ENCODE measurements around the gene PTGES. TPM values are rescaled to one million over a fixed set of nuclear protein-coding genes. Genes with fewer than 3 reads are reported as not detected.
"Not testable (repeated sequence)": the region's sequence is repeated elsewhere in the genome, so short reads cannot be mapped to it uniquely, and the experiment has no call there.

Gene PTGES, protein sequence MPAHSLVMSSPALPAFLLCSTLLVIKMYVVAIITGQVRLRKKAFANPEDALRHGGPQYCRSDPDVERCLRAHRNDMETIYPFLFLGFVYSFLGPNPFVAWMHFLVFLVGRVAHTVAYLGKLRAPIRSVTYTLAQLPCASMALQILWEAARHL
- 5.9 TPM for polyA plus RNA-seq (2013, experiment 1 of 2; ENCODE audit: insufficient read length)
- polyA plus RNA-seq (2013, experiment 2 of 2; ENCODE audit: insufficient read length): 6.3 TPM

DNA sequence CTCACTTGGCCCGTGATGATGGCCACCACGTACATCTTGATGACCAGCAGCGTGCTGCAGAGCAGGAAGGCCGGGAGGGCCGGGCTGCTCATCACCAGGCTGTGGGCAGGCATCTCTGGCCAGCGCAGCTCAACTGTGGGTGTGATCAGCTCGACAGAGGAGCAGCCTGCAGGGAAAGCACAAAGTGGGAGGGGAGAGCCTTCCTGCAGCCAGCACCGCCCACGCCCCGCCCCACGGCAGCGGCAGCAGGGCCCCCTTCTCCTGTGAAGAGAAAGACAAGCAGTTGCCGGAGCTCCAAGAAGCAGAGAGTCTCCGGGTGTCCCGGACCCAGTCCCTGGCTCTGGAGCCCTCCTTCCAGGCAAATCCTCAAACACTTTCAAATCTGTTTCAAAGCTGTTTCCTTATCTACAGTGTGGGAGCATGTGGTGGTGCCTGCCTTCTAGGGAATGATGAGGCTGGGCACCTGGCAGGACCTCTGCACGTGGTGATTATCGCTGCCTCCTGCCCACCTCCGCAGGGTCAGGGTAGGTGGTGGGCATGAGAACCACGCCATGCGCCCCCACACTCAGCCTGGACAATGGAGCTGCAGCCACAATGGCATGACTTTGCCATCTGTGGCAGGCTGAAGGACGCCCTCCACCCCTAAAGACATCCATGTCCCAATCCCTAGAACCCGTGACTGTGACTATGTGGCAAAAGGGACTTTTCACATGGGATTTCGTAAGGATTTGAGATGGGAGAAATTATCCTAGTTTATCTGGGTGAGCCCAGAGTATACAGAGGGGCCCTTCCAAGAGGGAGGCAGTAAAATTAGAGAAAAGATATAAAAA is at the start of gene PTGES:
Gene PTGES (minus strand): TSS at position 143 of the 830 bp plus-strand sequence. CDS start 30 bp downstream, at position 113.
- DNase-seq: peak; percentile 82

DNA sequence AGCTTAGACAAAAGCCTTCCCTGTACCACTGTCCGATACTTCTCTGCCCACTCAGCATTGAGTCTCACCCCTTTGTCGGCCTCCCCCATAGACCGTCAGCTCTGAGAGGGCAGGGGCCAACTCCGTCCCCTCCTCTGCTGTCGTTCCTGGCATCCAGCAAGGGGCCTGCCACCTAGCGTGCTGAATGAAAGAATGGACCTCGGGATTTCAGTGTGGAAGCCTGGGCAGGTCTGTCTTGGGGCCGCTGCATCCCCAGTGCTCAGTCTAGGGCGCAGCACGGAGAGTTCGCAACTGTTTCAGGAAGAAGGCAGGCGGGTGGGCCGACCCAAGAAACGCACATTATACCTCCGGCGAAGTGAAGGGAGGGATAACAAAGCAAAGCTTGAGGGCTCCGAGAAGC is 48.7 kb upstream of the PTGES start:
- DNase-seq: no peak

DNA sequence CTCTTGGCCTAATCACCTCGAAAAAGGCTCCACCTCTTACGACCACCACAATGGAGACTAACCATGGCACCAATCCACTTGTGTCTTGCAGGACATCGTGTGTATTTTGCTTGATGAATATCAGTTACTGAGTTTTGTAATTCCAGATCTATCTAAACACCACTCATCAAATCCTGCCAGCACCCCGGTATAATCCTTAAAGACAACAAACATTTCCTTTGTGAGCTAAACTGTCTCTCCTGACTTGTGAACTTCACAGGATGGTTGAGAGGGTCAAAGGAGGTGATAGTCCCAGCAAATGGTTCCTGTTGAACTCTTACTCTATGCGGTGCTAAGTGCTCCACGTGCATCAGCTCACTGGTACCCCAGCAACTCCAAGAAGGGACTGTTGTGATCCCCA is 46.1 kb upstream of the PTGES start:
- DNase-seq: no peak

DNA sequence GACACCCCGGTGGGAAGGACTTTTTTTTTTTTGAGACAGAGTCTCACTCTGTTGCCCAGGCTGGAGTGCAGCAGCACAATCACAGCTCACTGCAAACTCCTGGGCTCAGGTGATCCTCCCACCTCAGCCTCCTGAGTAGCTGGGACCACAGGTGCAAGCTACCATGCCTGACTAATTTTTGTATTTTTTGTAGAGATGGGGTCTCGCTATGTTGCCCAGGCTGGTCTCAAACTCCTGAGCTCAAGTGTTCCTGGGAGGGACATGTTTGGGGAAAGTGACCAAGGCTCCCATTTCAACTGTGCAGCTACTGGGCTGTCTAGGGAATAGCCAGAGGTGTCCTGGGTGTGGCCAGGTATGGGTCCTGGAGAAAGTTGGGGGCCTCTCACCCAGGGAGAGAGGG is 43.2 kb upstream of the PTGES start:
- DNase-seq: not testable (repeated sequence)

DNA sequence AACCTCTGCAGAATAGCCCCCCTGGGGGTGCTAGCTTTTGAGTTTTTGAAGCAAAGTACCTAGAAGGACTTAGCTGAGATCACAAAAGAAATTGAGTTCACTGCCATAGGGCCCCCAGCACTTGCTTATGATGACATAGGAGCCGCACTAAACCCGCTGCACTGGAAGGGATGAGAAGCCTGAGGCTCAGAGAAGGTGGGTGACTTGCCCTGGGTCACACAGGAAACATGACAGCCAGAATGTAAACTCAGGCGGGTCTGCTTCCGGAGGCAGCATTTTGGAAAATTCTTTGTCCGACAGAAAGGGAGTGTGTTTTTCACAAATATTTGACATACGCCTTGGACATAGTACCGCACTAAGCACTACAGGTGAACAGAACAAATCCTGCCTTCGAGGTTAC is 41.7 kb upstream of the PTGES start:
- no peak for DNase-seq

DNA sequence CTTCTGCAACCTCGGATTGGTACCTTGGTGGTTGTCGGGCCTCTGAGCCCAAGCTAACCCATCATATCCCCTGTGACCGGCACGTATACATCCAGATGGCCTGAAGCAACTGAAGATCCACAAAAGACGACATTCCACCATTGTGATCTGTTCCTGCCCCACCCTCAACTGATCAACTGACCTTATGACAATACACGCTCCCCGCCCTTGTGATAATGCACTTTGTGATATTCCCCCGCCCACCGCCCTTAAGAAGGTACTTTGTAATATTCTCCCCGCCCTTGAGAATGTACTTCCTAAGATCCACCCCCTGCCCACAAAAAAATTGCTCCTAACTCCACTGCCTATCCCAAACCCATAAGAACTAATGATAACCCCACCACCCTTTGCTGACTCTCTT is 33.6 kb upstream of the PTGES start:
- DNase-seq: no peak

DNA sequence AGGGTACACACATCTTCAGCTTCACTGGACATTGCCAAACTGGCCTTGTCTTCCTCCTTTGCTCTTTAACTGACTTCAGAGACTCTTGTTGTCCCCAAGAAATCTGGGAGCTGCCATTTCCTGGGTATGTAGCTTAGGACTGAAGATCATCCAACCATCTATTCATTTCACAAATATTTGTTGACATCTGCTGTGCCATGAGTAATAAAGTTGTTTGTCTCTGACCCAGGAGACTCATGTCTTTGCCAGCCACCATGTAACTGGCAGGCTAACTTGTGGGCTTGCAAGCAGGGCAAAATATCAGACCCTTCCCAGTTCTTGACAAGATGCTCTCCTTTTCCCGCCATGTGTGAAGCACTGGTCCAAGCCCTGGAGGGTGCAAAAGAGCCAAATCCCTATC is 33.0 kb upstream of the PTGES start:
- DNase-seq: no peak

DNA sequence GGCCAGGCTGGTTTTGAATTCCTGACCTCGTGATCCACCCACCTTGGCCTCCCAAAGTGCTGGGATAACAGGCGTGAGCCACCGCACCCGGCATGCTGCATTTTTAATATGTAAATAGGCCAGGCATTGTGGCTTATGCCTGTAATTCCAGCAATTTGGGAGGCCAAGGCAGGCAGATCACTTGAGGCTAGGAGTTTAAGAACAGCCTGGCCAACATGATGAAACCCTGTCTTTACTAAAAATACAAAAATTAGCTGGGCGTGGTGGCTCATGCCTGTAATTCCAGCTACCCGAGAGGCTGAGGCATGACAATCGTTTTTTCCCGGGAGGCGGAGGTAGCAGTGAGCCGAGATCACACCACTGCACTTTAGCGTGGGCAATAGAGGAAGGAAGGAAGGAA is 32.1 kb upstream of the PTGES start:
- DNase-seq: not testable (repeated sequence)

DNA sequence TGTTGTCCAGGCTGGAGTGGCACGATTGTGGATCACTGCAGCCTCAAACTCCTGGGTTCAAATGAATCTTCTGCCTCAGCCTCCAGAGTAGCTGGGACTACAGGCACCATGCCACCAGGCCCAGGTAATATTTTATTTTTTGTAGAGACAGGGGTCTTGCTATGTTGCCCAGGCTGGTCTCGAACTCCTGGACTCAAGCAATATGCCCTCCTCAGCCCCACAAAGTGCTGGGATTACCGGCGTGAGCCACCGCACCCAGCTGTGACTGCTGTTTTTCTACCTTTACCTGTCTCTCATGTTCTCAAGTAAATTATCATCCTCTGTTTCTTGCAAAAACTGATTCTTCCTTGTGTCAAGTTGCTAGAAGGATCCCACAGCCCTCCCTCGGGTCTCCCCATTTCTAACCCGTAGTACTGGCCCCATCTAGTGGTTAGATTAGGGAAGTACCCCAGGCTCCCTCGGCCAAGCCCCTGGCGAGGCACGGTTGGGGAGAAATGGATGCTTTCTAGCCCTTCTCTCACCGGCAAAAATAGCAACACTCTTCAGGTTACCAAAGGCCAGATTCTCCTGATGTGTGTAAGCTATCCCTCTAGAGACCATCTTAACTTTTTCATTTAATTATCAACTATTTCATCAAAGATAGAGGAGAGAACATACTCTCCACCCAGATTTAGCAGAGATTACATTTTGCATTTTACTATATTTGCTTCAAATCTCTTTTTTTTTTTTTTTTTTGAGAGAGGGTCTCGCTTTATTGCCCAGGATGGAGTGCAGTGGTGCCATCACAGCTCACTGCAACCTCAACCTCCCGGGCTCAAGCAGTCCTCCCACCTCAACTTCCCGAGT is 30.9 kb upstream of the PTGES start:
- peak; percentile 67 for DNase-seq

DNA sequence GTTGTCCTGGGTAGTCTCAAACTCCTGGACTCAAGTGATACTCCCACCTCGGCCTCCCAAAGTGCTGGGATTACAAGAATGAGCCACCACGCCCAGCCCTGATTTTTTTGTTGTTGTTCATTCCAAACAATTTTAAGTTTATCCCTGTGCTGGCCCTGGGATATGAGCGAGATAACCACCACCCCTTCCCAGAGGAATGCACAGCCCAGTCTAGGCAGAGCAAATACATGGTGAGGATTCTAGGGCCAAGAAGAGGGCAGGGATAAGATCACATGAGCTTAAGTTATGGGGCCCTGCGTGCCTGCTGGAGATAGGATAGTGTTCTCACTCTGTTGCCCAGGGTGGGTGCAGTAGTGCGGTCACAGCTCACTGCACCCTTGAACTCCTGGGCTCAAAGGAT is 29.1 kb upstream of the PTGES start:
- peak; percentile 65 for DNase-seq

DNA sequence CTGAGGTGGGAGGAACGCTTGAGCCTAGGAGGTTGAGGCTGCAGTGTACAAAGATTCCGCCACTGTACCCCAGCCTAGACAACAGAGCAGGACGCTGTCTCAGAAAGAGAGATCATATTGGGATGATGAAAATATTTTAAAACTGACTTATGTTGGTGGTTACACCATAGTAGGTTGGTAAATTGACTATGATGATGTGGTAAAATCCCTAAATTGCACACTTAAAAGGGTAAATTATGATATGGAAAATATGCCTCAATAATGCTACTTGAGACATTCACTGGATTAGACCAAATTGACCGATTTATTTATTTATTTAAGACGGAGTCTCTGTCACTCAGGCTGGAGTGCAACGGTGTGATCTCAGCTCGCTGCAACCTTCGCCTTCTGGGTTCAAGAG is 28.3 kb upstream of the PTGES start:
- DNase-seq: no peak

DNA sequence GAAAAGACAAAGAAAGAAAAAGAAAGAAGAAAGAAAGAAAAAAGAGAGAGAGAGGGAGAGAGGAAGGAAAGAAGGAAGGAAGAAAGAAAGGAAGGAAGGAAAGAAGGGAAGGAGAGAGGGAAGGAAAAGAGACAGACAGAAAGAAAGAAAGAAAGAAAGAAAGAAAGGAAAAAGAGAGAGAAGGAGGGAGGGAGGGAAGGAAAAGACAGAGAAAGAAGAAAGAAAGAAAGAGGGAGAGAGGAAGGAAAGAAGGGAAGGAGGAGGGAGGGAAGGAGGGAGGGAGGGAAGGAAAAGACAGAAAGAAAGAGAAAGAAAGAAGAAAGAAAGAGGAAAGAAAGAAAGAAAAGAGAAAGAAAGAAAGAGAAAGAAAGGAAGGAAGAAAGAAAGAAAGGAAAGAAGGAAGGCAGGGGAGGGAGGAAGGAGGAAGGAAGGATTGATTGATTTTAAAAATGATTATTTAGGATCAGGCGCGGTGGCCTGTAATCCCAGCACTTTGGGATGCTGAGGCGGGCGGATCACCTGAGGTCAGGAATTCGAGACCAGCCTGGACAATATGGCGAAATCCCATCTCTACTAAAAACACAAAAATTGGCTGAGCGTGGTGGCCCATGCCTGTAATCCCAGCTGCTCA is 26.8 kb upstream of the PTGES start:
- DNase-seq: no peak

DNA sequence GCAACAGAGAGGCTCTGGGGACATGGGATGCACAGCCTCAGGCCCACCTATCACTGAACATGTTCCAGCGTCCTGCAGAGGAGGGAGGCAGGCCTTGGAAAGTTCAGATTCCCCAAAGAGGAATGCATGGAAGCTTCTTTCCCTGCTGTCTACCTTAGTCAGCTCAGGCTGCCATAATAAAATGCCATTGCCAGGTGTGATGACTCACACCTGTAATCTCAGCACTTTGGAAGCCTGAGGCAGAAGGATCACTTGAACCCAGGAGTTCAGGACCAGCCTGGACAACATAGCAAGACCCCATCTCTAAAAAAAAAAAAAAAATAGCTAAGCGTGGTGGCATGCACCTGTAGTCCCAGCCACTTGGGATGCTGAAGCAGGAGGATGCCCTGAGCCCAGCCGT is 25.6 kb upstream of the PTGES start:
- DNase-seq: no peak

DNA sequence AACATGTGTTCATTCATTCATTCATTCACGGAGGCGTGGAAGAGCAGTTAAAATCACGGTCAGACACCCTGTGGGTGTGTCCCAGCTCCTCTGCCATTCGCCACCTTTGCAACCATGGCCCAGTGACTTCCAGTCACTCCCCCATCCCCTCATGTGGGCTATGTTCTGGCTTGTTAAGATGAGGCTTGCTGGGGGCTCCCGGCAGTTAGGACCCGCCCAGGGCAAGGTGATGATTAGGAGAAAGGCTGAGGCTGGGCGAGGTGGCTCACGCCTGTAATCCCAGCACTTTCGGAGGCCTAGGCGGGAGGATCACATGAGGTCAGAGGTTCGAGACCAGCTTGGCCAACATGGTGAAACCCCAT is 24.9 kb upstream of the PTGES start:
- no peak for DNase-seq

DNA sequence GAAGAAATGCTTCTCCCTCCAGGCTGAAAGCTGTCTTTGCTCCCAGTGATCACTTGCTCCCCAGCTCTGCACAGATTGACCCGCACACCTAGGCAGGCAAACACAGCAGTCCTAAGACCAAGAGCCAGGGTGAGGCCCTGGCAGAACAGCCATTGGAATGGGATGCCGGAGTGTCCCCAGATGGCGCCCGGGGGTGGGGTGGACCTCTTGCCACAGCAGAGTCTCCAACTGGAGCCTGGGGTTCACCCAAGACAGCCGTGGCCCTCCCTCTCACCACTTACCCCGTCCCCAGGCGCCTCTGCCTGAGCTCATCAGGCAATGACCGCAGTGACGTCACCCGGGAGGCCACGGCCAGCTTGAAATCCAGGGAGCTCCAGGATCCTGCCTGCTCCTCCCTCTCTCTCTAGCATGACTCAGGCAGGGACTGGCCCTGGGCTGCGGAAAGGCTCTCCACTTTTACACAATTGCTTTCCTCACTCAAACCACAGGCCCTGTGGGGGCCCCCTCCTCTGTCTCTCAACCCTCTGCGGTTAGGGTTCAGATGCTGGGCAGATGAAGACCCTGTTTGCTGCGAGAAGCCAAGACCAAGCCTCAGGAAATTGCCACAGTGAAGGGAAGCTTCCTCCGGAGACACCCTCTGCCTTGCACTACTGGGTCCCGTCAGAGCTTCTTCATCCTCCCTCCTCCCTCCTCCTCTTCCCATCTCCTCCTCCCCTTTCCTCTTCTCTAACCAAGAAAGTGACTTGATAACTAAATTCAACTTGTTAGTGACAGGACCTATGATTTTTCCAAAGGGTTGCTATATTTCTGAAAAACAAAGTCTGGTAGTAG is 24.3 kb upstream of the PTGES start:
- peak; percentile 99 for DNase-seq

DNA sequence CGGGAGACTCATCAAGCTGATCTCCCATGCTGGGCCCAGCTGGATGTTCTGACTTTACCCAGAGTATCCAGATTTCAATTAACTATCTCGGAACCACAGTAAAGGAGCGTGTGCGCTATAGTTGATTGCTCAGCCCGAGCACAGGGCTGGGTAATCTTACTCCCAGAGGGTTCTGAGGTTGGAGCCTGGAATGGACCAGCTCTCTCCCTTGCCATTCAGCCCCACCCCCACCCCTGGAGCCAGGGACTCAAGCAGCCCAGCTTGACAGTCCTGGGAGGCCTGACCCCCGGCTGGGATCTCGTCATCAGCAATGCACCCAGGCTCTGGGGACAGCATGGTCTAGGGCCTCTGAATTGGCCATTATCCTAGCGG is 23.7 kb upstream of the PTGES start:
- DNase-seq: peak; percentile 60

DNA sequence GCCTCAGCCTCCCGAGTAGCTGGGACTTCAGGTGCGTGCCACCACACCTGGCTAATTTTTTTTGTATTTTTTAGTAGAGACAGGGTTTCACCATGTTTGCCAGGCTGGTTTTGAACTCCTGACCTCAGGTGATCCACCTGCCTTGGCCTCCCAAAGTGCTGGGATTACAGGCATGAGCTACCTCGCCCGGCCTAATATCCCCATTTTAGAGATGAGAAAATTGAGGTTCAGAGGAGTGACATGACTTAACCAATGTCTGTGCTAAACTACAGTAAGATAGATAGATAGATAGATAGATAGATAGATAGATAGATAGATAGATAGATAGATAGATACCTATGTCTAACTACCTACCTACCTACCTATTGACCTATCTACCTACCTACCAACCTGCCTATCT is 23.3 kb upstream of the PTGES start:
- DNase-seq: not testable (repeated sequence)

DNA sequence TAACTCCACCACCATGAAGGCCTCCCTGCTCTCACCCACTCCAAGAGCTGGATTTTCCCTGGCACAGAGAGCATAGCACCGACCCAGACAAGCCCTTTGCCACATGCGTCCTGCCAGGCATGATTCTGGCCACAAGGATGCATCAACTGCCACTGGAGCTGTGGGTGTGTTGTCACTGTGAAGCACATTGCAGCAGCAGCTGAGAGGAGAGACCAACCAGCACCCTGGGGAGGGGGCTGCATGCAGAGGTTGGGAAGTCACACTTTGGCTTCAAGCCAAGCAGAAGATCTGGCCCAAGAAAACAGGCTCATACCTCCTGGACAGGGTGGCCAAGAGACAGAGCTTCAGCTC is 22.6 kb upstream of the PTGES start:
- no peak for DNase-seq

DNA sequence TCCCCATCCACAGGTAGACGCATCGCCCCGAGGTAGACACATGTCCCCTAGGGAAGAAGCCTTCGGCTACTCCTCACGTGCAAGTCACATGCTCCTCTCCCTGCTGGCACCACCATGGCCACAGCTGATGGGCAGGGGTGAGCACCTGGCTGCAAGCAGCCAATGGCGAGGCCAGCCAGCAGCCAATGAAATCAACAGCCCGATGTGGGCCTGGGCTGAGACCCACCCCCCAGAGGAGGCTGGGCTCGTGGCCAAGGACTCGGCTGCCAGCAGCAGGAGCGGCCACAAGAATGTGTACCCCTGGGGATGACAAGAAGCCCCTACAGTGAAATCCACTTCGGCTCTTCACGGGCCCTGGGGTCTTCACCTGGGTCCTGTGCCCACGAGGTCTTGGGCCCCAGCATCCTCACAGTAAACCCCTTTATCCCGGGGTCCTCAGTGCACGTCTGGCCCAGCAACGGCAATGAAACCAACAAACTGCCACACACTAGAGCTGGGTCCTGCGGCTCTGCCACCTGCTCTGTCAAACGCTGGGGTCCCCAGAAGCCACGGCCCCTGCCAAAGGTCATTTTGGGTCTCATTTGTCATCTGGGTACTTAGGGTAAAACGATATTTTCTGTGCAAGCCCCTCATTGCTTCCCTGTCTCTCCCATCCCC is 22.1 kb upstream of the PTGES start:
- no peak for DNase-seq

DNA sequence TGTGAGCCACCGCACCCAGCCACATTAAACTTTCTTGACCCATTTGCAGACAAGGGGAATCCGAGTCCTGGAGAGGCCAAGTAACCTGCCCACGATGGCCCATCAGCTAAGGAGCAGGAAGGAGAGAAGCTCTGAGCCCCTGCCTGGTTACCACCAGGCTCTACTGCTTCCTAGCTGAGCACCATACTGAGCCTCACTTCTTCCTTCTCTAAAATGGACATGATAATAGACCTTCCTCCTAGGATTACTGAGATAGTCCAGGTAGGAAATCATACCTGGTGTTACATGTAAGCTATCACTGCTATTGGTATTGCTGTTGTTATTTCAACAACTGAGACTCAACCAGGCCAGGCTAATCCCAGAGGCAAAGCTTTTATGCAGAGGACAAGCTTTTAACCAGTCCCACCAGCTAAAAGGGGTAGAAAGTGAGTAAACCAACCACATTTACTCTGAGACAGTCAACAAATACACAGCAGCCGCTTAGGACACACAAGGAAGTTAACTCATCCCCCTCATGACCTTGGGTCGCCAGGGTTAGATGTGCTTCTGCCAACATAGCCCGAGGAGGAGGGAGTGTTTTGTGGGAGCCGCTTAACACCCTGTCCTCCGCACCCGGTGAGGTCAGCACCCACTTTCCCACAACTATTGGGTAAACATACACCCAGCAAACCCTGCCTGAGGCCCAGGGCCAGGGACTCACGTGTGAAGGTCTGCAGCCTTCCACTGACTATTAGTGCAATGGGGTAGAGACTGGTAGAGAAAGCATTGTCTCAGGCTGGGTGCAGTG is 20.6 kb upstream of the PTGES start:
- DNase-seq: no peak

DNA sequence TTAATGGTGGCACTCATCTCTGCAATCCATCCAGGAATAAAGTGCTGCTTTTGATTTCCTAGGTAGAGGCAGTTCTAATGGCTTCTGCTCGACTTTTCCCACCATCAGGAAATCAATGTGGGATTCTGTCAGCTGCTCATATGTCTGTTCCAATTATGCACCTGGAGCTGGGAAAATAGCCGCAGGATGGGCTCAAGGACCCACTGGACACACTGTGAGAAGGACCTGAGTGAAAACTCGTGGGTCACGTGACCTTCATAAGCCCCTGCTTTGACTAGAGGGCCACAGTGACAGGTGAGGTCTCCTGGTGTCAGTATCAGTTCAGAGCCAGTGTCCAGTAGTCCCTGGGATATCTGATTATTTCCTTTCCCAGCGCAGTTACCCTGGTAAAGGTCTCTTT is 17.9 kb upstream of the PTGES start:
- no peak for DNase-seq

All from fibroblast of skin of back (primary cell).